Muscle of arm (tissue), 12 donors: ENCODE results near the gene ANKRD55. TPM values are rescaled to one million over a fixed set of nuclear protein-coding genes. Genes with fewer than 3 reads are reported as not detected.
"Not testable (repeated sequence)": the region's sequence is repeated elsewhere in the genome, so short reads cannot be mapped to it uniquely, and the experiment has no call there.

Source experiments
- DNase-seq: peaks from one replicate; pipeline ENCODE4 v3.0.0-alpha.2; 2013
- polyA plus RNA-seq, 12 donors: library from polyadenylated mRNA; unstranded; fragments of 120-200 nt; gene quantifications; one replicate each; pipeline ENCODE4 v1.2.1, GENCODE V29; 2013; ENCODE audit not compliant: insufficient read length in 12 of 12

The ANKRD55 gene
- polyA plus RNA-seq, 12 donors: 0.17 to 0.68 (median 0.34) TPM; not detected in 4

DNA sequence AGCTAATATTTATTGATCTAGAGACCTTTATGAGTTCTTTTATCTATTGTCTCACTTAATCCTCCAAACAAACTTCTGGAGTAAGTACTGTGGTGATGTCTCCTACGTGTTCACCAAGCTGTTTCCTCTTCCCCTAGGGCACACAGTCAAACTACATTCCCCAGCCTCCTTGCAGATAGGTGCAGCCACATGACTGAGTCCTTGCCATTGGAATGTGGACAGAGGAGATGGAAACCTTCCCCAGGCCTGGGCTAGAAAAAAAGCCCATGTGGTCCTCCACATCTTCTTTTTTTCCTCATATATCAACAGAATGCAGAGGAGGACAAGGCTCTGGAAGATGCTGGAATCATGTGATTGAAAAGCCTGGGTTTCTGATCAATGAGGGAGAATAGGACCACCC is 88.0 kb downstream of the ANKRD55 start:
- no peak for DNase-seq

DNA sequence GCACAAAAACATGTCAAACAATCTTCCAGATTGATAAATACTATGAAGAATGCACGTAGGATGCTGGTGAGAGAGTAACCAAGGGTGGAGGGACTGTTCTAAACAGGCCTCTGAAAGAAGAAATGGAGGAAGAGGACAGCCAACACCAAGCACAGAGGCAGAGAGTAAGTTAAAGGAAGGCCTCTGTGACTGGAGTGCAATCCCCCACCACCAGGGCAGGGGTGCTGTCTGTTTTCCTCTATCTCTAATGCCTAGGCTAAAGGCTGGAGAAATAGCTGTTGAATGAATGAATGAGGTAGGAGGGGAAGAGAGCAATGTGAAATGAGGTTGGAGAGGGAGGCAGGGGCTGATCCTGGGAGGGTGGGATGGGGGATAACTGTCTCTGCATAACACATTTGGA is 88.9 kb downstream of the ANKRD55 start:
- DNase-seq: no peak

DNA sequence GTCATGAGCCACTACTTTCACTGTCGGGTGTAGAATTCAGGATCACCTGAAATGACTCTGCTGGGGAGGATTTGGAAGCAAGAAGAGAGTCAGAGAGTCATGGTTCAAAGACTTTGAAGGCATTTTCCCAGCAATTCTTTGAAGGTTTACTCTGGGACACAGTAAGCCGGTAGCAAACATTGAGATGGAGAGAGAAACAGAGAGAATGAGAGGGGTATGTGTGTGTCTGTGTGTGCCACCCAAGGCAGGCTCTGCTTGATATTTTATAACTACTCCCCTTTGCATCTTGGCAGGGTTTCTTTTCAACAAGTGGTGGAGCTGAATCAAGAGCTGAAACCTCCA is 89.8 kb downstream of the ANKRD55 start:
- no peak for DNase-seq

DNA sequence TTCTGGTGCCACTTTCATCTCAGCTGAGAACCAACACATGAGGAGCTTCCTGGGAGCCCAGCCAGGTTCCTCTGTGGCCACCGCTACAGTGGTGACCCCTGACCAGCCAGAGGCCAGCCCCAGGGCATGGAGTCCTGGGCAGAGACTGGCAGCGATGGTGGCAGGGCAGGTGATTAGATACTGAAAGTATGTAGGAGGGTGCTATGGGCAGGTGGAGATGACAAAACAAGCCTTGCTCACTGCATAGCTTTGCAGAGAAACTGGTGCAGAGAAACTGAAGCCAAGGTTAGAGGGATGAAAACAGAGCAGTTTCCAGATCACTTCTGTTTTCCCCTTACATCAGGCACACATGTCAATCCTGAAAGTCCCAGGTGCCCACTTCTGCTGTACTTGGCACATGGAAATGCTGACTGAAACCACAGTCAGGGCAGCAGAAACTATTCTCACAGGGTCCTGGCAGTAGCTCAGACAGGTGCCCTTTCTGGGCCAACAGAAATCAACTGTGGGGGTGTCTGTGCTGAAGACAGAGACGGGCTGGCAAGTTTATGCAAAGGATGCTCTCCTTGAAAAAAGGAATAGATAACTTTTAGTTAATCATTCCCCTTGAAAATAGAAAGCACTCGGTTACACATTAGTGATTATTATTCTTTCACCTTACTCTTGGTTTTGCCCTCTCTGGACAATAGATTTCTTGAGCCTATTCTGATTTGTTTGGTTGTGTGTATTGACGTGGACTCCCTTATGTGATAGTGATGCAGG is 90.3 kb downstream of the ANKRD55 start:
- DNase-seq: no peak

DNA sequence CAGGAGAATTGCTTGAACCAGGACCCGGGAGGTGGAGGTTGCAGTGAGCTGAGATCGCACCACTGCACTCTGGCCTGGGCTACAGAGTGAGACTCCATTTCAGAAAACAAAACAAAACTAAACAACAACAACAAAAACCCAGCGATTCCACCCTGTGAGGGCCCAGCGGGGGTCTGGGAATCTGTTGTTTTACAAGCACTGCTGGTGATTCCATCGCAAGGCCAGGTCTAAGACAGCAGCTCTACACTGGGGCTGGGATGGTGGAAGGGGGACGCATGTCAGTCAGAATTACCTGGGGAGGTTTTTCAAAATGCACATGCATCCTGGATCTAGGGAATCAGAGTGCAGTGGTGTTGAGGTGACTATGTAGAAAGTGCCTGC is 90.9 kb downstream of the ANKRD55 start:
- no peak for DNase-seq

DNA sequence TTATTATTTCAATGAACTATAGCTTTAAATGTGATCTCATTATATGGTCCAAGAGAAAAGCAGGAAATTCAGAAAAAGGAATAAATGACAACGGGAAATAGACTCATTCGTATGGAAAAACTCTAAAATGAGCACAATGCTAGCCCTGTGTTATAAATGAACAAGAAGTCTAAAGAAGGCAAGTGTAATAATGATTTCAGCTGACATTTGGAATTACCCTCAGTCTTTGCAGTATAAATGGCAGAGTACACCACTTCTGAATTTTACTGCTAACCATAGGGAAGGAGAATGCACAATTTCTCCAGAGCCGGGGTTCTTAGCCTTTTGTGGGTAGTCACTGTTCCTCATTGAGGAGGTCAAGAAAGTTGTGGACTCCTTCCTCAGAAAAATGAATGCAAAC is 93.1 kb downstream of the ANKRD55 start:
- no peak for DNase-seq

DNA sequence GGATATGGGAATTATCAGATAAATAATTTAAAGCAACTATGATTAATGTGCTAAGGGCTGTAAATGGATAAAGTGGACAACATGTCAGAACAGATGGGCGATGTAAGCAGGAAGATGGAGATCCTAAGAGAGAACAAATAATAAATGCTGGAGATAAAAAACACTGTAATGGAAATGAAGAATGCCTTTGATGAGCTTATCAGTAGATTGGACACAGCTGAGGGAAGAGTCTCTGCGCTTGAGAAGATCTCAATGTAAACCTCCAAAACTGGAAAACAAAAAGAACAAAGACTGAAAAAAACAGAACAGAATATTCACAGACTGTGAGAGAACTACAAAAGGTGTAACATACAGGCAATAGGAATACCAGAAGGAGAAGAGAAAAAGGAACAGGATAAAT is 102.5 kb downstream of the ANKRD55 start:
- no peak for DNase-seq

DNA sequence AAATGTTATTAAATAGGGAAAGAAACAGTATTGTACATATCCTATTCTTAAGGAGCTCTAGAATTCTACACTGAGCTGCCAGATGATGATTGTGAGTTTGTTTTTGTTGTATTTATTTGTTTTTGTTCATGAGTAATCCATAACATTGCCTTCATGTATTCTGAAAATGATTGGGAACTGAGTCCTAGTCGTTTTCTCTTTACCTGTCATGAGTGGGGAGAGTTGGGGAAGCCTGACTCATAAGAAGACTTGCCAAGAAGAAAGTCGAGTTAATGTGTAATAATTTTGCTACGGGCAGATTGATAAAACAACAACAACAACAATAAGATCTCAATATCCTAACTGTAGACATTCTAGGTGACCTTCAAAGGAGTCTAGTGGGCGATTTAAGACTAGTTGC is 103.8 kb downstream of the ANKRD55 start:
- no peak for DNase-seq

DNA sequence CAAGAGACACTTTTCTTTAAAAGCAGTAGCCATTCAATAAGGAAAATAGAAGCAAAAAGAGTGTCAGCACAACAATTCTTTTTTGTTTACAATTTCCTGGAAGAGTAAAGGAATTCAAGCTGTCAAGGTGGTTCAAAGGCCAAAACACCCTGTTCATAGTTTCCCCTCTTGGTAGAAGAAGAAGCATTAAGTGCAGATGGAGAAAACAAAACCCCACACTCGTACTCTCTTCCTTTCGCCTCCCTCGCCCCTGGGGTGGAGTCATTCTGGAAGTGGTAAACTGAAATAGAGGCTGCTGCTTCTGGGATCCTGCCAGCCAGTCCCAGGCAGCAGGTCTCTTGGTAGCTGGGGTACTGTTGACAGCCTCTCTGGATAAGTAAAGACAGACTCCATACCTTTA is 105.0 kb downstream of the ANKRD55 start:
- DNase-seq: no peak

DNA sequence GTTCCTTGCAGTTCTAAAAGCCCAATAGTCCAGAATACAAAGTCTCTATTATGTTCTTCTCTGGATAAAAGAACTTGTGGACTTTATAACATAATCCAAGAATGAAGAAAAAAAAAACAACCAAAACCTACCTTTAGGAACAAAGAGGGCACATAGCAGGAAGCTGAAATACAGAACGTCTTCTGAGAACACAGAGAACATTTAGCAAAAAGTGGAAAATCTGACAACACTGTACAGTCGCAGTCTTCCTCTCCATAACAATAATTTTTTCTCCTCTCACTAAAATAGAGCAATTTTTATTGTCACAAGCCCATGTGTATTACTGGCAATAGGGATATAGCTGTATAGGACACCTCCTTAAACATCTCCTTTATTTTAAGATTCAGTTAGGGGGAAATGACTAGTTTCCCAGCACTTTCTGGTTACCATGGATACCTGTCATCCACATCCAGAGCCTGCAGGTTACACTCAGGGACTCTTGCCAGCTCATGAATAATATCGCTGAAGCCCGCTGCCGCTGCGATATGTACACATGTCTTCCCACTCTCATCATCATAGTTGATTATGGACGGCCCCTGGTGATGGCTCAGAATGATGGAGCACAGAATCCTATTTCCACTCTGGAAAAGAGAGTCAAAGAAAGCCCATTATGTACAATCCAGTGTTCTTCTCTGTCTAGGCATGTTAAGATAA is 106.5 kb downstream of the ANKRD55 start:
- no peak for DNase-seq

DNA sequence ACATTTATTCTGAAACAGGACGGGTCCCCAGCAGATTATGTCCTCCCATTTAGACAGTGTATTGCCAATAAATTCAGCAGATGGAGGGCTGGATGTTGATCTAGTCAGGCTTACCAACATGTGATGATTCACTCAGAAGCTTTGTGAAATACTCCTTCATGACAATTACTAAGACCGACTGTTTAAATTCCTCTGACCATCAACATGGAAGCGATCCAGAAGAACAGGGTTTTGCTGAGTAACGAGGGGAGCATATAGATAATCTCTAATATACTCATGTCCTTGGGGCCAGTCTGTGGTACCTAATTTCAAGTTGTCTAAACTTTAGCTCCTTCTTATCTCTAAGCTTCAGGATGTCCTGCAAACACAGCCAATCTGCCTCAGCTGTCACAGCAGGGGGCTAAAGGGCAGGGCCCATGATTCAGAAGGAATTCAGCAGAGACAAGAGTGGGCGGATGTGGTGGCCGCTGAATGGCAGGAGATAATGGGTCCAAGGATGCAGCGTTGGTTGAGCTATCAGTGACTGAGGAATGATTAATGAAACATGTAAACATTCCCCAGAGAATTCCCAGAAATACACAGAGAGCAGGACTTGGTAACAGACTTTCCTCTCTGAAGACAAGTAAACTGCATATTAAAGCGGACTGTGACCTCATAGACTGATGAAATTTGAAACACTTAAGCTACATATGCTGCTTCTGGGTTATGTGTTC is 109.4 kb downstream of the ANKRD55 start:
- DNase-seq: no peak

DNA sequence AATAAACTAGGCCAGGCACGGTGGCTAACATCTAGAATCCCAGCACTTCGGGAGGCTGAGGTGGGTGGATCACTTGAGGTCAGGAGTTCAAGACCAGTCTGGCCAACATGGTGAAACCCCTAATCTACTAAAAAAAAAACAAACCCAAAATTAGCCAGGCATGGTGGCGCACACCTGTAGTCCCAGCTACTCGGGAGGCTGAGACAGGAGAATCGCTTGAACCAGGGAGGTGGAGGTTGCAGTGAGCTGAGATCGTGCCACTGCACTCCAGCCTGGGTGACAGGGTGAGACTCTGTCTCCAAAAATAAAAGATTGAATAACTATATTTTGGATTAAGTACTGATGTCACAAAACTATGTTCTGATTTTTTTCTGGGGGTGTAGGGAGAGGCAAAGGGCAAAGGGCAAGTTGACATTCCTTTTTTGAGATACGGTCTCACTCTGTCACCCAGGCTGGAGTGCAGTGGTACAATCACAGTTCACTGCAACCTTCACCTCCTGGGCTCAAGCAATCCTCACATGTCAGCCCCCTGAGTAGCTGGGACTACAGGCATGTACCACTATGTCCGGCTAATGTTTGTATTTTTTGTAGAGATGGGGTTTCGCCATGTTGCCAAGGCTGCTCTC is 110.7 kb downstream of the ANKRD55 start:
- not testable (repeated sequence) for DNase-seq

DNA sequence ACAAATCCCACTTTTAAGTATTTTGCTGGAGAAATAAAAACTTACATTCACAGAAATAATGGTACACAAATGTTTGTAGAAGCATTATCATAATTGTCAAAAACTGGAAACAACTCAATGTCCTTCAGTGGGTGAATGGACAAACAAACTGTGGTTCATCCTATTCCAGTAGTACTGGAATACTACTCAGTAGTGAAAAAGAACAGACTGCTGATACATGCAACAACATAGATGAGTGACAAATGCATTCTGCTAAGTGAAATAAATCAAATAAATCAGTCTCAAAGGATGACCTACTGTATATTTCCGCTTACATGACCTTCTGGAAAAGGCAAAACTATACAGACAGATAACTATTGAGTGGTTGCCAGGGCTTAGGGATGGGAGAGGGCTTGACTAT is 114.1 kb downstream of the ANKRD55 start:
- DNase-seq: no peak

DNA sequence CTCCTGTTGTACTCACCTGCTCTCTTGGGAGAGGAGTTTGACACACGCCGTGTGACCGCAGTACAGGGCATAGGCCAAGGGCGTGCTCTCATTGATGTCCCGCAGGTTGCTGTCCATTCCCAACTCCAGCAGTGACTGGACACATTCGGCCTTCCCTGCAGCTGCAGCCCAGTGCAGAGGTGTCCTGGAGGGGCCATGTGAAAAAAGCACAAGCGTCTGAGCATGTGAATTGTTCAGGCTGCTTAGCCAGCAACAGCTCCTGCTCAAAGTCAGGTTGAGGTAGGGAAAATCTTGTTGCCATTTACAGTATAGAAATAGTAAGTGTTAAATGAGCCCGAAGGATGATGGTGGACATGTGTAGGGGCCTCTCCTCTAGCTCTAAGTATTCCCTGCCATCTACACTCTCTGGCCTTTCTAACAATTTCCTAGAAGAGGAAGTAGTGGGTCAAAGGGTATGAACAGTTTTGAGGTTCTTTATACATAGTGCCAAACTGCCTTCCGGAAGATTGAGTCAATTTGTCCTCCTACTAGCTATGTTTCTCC is 116.5 kb downstream of the ANKRD55 start:
- no peak for DNase-seq

DNA sequence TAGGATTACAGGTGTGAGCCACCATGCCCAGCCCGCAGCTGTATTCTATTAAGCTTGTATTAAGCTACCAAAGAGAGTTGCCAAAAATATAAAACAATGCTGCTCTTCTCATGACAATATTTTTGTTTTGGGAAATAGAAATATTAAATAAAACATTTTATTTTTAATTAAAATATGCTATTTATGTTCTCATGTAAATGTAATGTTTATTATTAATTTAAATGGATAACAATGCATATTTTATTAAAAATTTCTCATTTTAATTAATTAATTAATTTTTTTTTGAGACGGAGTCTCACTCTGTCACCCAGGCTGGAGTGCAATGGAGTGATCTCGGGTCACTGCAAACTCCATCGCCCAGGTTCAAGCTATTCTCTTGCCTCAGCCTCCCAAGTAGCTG is 117.5 kb downstream of the ANKRD55 start:
- no peak for DNase-seq

DNA sequence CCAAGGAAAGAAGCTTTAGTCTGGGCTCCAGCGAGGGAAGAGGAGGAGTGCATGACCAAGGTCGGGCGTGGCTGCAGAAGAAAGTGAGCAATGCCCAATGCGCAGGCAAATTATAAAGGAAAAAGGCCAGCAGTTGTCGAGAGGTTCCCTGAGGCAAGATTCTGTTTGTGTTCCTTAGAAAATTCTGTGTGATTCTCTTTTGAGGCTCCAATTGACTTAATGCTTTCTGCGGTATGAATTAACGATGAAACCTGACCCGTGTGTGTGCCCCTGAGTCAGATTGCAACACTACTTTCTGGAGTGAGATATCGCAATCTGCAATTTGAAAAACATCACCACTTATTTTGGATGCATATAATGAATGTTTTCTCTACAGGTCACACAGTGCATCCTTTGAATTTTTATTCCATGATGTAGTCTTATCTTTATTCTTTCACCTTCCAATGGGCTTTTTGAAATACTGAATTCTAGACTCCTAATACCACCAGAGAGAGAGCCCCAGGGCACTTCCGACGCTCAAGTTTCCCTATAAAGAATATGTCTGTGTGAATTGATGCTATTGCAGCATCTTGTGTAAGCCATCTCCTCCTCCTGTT is 120.5 kb downstream of the ANKRD55 start:
- no peak for DNase-seq

DNA sequence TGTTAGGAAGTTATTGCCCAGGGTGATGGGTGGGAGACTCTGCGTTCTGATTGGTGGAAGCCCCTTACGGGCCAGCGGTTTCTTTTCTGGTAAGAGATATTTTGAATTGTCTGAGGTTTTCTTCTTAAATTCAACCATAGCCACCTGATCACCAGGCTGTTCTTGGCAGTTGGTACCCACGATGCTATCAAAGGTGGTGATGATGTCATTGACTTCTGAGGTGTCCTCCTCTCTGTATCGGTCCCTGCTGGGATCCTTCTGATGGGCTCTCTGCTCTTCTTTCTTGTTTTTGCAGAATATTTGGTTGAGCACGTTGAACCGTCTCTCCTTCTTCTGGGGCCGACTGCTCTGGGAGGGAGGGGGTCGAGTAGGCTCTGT is 121.7 kb downstream of the ANKRD55 start:
- DNase-seq: no peak

DNA sequence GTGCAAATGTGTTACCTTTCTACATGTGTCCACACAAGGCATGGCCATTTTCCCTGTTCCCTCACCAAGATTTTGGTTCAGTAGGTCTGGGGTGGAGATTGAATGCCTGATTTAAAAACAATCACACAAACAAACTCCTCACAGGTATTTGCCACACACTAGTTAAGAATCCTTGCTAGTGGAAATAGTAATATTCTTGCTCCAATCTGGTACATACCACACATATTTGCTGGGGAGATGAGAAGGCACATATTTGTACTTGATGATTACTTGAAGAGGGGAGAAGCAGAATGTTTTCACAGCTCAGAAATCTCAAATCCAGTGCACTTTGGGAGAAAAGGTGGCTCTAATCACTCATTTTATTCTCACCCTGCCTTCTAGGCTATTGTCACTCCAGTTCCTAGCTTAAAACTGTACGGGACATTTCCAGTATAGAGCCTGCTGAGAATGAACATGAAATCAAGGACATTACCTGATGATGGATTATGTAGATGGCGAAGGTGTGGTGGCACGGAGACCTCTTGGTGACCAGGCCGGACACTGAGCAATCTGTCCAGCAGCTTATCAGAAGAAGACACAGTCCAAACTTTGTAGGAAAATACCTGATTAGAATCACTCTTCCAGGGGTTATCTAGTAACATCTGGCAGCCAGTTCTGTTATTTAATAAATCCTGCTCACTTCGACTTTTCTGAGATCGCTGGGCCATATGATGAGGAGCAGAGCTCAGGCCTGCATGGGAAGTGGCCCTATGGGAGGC is 122.3 kb downstream of the ANKRD55 start:
- no peak for DNase-seq

DNA sequence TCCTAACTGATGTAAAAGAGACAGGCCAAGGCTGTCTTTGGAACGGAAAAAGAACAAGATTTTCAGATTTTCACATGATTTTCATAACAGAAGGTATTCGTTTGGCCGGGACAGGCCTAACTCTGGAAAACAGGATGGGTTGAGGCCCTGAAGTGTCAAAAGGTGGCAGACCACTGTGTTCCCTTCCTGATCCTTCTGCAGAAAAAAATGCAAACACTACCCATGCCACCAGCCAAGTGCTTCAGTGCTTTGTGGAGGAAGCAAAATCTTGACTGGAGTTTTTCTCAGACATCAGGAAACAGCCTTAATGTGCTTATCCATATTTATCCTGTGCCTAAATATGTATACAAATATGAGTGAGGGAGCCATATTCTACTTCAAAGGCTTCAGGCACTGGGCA is 124.9 kb downstream of the ANKRD55 start:
- DNase-seq: no peak

DNA sequence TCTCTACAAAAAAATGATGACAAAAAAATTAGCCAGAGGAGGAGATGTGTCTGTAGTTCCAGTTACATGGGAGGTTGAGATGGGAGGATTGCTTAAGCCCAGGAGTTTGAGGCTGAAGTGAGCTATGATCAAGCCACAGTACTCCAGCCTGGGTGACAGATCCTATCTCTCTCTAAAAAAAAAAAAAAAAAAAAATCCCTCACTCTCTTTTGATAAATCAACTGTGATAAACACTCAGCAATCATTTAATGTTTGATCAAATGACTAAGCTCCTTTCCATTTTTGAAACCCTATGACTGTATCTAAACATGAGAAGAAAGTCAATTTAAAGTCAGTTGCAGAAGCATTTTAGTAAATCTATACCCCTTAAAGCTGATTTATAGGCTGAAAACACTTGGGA is 126.3 kb downstream of the ANKRD55 start:
- DNase-seq: no peak
